Erythroblast (primary cell): ENCODE data around the gene RALB.

ENCODE experiments used
- GATA1 ChIP-seq: IDR thresholded peaks from 2 replicates; pipeline ENCODE4 v1.6.1; 2011; ENCODE audit warnings: low read depth, mild to moderate bottlenecking, control low read depth, low read length, moderate library complexity
- POLR2A ChIP-seq: IDR thresholded peaks from 2 replicates; pipeline ENCODE4 v1.6.1; 2011; ENCODE audit warnings: mild to moderate bottlenecking, low read length

GRCh38 chr2:120271711-120272379 lies 19.2 kb downstream of the RALB start:
- TF ChIP-seq POLR2A, result no peak
- TF ChIP-seq GATA1, result no peak
